PC-9 (cell line): ENCODE results near the gene RETREG2. TPM values are rescaled to one million over a fixed set of nuclear protein-coding genes. Genes with fewer than 3 reads are reported as not detected.

Experiments
- BruUV-seq: library from RNA; stranded (reverse); fragments of 400-500 nt; replicated peaks from 2 replicates; lab custom pipeline; 2021; lab: Mats Ljungman, UMichigan
- CTCF ChIA-PET: fragments of 300-600 bp; sonication (Branson Sonifier 250); formaldehyde crosslinking; loops from one replicate; lab custom pipeline; 2022; ENCODE audit warnings: antibody characterized with exemption; lab: Charles Lee
- POLR2A ChIA-PET: fragments of 300-600 bp; sonication (Branson Sonifier 250); formaldehyde crosslinking; loops from one replicate; lab custom pipeline; 2022; ENCODE audit warnings: antibody characterized with exemption; ENCODE audit not compliant: unreplicated experiment; lab: Charles Lee
- DNase-seq, 2 experiments: peaks; one replicate each; pipeline versions ENCODE4 v3.0.0 to v3.0.0-alpha.2; 2015 to 2022; ENCODE audit warnings: mixed read lengths in 1 of 2
- H2AFZ ChIP-seq: fragments of 200-600 bp; sonication (generic); 2 replicates; pipeline ENCODE4 v1.8.1; 2017; ENCODE audit warnings: antibody characterized with exemption
- H3F3A ChIP-seq: fragments of 200-600 bp; sonication (generic); 2 replicates; pipeline ENCODE4 v1.8.1; 2017; ENCODE audit warnings: antibody characterized with exemption, mild to moderate bottlenecking, low read depth; ENCODE audit not compliant: insufficient read depth
- H3K27ac ChIP-seq: fragments of 200-600 bp; sonication (generic); 2 replicates; pipeline ENCODE4 v1.6.1; 2016; ENCODE audit warnings: mixed run types
- H3K27me3 ChIP-seq: fragments of 200-600 bp; sonication (generic); 2 replicates; pipeline ENCODE4 v1.6.1; 2016; ENCODE audit warnings: low read depth, mixed run types; ENCODE audit not compliant: insufficient read depth
- H3K36me3 ChIP-seq: fragments of 200-600 bp; sonication (generic); 2 replicates; pipeline ENCODE4 v1.6.1; 2016; ENCODE audit warnings: low read depth, mixed run types
- H3K4me1 ChIP-seq: fragments of 200-600 bp; sonication (generic); replicated peaks from 2 replicates; pipeline ENCODE4 v1.6.1; 2016; ENCODE audit warnings: mixed run types; ENCODE audit not compliant: insufficient read depth
- H3K4me2 ChIP-seq: fragments of 200-600 bp; sonication (generic); 2 replicates; pipeline ENCODE4 v1.6.1; 2017; ENCODE audit warnings: mixed run types
- H3K4me3 ChIP-seq: fragments of 200-600 bp; sonication (generic); 2 replicates; pipeline ENCODE4 v1.6.1; 2016; ENCODE audit warnings: mixed run types
- H3K79me2 ChIP-seq: fragments of 200-600 bp; sonication (generic); 2 replicates; pipeline ENCODE4 v1.6.1; 2017; ENCODE audit warnings: low read depth, mixed run types
- H3K9me2 ChIP-seq: fragments of 200-600 bp; sonication (generic); 2 replicates; pipeline ENCODE4 v1.8.1; 2017; ENCODE audit warnings: mild to moderate bottlenecking; ENCODE audit not compliant: insufficient read depth
- H3K9me3 ChIP-seq: fragments of 200-600 bp; sonication (generic); 2 replicates; pipeline ENCODE4 v1.8.1; 2016; ENCODE audit warnings: low read depth; ENCODE audit not compliant: insufficient read depth
- H4K20me1 ChIP-seq: fragments of 200-600 bp; sonication (generic); 2 replicates; pipeline ENCODE4 v1.8.1; 2017; ENCODE audit not compliant: insufficient read depth
- CTCF ChIP-seq: fragments of 200-600 bp; sonication (generic); conservative IDR thresholded peaks from 2 replicates; pipeline ENCODE4 v1.6.1; 2017; ENCODE audit warnings: mixed run types, antibody characterized with exemption, mild to moderate bottlenecking, moderate library complexity
- EZH2 ChIP-seq: fragments of 200-600 bp; sonication (generic); IDR thresholded peaks from 2 replicates; pipeline ENCODE4 v1.8.0; 2017; ENCODE audit warnings: antibody characterized with exemption, low read depth
- intact Hi-C: fragments of 100-400 bp; cut with micrococcal nuclease; formaldehyde crosslinking; loops from one replicate; pipeline ENCODE4 v1.10.0; 2022; ENCODE audit not compliant: unreplicated experiment
- total RNA-seq: library from RNA; stranded (reverse); gene quantifications from 2 replicates; pipeline ENCODE4 v1.2.3, GENCODE V29; 2021

Gene RETREG2
- total RNA-seq, 1 experiment from 2014 or later, result 84.4 TPM

DNA sequence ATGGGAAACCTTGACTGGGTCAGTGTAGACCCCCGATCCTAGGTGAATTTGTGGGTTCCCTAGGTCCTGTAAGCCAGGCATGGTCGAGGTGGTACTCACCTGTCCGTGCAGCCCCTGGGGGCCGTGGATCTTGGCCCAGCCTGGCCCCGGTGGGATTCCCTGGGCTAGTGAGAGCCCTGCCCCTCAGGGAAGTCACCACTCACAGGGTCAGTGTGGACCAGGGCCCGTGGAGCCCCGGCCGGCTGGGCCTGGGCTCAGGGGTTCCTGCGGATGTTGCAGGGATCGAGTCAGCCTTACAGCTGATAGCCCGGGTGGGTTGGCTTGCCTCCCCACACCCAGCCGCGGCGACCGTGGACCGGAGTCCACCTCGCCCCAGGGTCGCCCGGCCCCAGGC is 50.8 kb downstream of the RETREG2 start:
- ChIA-PET CTCF (interaction anchor here (1.4 kb wide), 1 partner anchor 66 kb away, joined by 5 read pairs; no protein-coding TSS in a partner anchor), POLR2A (interaction anchor here (0.7 to 1.2 kb wide), 4 partner anchors 22 to 53 kb away, joined by 3 to 19 read pairs (median 6); partner anchors contain the start of gene CNPPD1)
- Histone ChIP-seq H3K36me3 (0 out of 2 replicates have a peak, but pooled peaks cover 16% of the 10 kb centered on the region), H3K79me2 (peaks cover 39% of the 10 kb centered on the region), H3K4me1 (peaks cover 16% of the 10 kb centered on the region), H3K4me3 (peak overlapping the region; percentile 67), H4K20me1 (no peaks in the 10 kb centered on the region), H3K27ac (no peak overlapping the region), H3K9me3 (no peaks in the 10 kb centered on the region), H3K9me2 (no peaks in the 10 kb centered on the region), H3F3A (peaks cover 8% of the 10 kb centered on the region), H3K27me3 (no peaks in the 10 kb centered on the region), H2AFZ (peak overlapping the region; percentile 74), H3K4me2 (peak overlapping the region; percentile 97)
- intact Hi-C loops, result loop anchor here (1.0 to 2.0 kb wide), 5 partner anchors 10 to 65 kb away; partner anchors contain the start of gene DNAJB2
- DNase-seq, result no peak
- no peak for TF ChIP-seq CTCF
- no peak for TF ChIP-seq EZH2
- BruUV-seq, result no TSS peak

DNA sequence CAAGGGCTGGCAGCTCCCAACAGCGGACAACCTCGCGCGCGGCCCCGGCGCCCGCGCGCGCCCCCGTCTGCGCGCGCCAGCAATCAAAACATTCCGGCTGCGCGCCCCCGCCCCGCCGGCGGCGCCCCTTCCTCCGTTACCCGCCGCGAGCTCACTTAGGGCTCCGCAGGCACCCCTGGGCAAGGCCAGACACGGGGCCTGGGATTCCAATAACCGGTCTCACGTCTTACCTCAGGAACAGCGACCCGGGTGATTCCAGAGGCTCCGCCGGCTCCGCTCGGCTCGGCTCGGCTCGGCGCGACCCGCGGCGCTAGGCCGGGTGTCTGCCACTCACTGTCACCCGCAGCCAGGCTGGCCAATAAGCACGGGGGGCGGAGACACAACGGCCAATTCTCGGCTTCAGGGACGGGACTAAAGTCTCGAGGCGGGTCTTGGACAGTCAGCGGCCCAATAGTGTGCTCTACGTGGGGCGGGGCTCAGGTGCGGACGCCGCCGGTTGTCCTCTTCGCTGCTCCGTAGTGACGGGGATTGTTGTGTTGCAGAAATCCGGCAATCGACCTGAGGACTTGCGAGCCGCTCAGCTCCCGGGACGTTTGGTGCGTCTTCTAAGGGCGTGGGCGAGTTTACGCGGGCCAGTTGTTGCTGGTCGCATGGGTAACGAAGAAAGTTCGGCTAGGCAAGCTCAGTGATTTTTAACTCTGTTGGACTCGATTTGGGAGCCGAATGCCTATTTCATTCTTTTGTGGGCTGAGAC is 51.4 kb downstream of the RETREG2 start, which contains the start of the genes ANKZF1 and ATG9A:
TSS of gene ANKZF1 (plus strand) at position 502 of the 754 bp plus-strand sequence. CDS start 452 bp downstream, outside the sequence.
TSS of gene ATG9A (minus strand) at position 332 of the 754 bp plus-strand sequence. CDS start 1,612 bp downstream, outside the sequence.
- Histone ChIP-seq H3K27me3 (no peaks in the 10 kb centered on the region), H3K9me3 (no peaks in the 10 kb centered on the region), H2AFZ (peak within 1 kb of the TSS; percentile 80), H3F3A (peaks cover 8% of the 10 kb centered on the region), H3K27ac (peak within 1 kb of the TSS; percentile 77), H4K20me1 (no peaks in the 10 kb centered on the region; the same call in 1 of the 2 replicates), H3K4me1 (peaks cover 16% of the 10 kb centered on the region), H3K4me2 (peak within 1 kb of the TSS; percentile 97), H3K36me3 (0 out of 2 replicates have a peak, but pooled peaks cover 22% of the 10 kb centered on the region), H3K4me3 (peak within 1 kb of the TSS; percentile 67), H3K79me2 (peaks cover 39% of the 10 kb centered on the region), H3K9me2 (no peaks in the 10 kb centered on the region)
- no TSS peak for BruUV-seq
- peak; percentile 97 to 98 for DNase-seq
- intact Hi-C loops, result loop anchor here (1.0 to 2.0 kb wide), 5 partner anchors 10 to 65 kb away; partner anchors contain the start of gene DNAJB2
- ChIA-PET POLR2A (interaction anchor here (0.6 to 1.2 kb wide), 5 partner anchors 20 to 54 kb away, joined by 3 to 19 read pairs (median 6); partner anchors contain the start of gene CNPPD1), CTCF (interaction anchor here (1.3 to 1.4 kb wide), 2 partner anchors 58 to 66 kb away, joined by 3 to 5 read pairs; no protein-coding TSS in a partner anchor)
- TF ChIP-seq EZH2, result no peak
- TF ChIP-seq CTCF, result no peak

GRCh38 chr2:219230059-219230540 is 52.0 kb downstream of the RETREG2 start:
- peak overlapping the region; percentile 77 for H3K27ac ChIP-seq
- peak; percentile 31 to 56 for DNase-seq
- ChIA-PET POLR2A (interaction anchor here (0.6 to 1.2 kb wide), 2 partner anchors 19 to 53 kb away, joined by 6 to 7 read pairs; partner anchors contain the start of gene CNPPD1), CTCF (interaction anchor here (1.3 to 1.4 kb wide), 2 partner anchors 59 to 65 kb away, joined by 3 to 5 read pairs; no protein-coding TSS in a partner anchor)
- H3K4me3 ChIP-seq, result peak overlapping the region; percentile 67
- peak overlapping the region; percentile 92 for H3K4me2 ChIP-seq
- BruUV-seq, result TSS peak; percentile 70
- H3F3A ChIP-seq, result peaks cover 8% of the 10 kb centered on the region
- peaks cover 39% of the 10 kb centered on the region for H3K79me2 ChIP-seq
- peak overlapping the region; percentile 80 for H2AFZ ChIP-seq
- H3K4me1 ChIP-seq, result peaks cover 16% of the 10 kb centered on the region
- intact Hi-C loops, result no loop called here
- no peak for TF ChIP-seq CTCF
- no peak for TF ChIP-seq EZH2
- no peaks in the 10 kb centered on the region for H3K27me3 ChIP-seq
- no peaks in the 10 kb centered on the region; the same call in 1 of the 2 replicates for H4K20me1 ChIP-seq
- no peaks in the 10 kb centered on the region for H3K9me2 ChIP-seq
- 0 out of 2 replicates have a peak, but pooled peaks cover 22% of the 10 kb centered on the region for H3K36me3 ChIP-seq
- no peaks in the 10 kb centered on the region for H3K9me3 ChIP-seq
